Tibial artery (tissue), 4 donors: ENCODE results near the gene PRMT7.

Experiments used
- DNase-seq, 2 donors: peaks; one replicate each; pipeline ENCODE4 v3.0.0-alpha.2; 2019
- H3K27ac ChIP-seq, 2 donors: fragments of 200-600 bp; sonication (generic) in 1 of 2; 1 replicate in 1 of 2; 2 replicates in 1 of 2; pipeline ENCODE4 v1.5.1; 2018 to 2019; ENCODE audit warnings: mild to moderate bottlenecking in 1 of 2
- H3K27me3 ChIP-seq, 2 donors: fragments of 200-600 bp; sonication (generic) in 1 of 2; one replicate each; pipeline versions ENCODE4 v1.5.1 to v1.6.0; 2016 to 2019
- H3K36me3 ChIP-seq, 3 donors: fragments of 200-600 bp; sonication (generic) in 2 of 3; one replicate each; pipeline ENCODE4 v1.5.1; 2016 to 2019; ENCODE audit warnings: mild to moderate bottlenecking in 2 of 3
- H3K4me1 ChIP-seq, 4 donors: fragments of 200-600 bp; sonication (generic) in 2 of 4; 1 replicate in 3 of 4; 2 replicates in 1 of 4; pipeline ENCODE4 v1.5.1; 2016 to 2019
- H3K4me3 ChIP-seq, 2 donors: fragments of 200-600 bp; sonication (generic) in 1 of 2; 1 replicate in 1 of 2; 2 replicates in 1 of 2; pipeline ENCODE4 v1.5.1; 2018 to 2019; ENCODE audit warnings: mild to moderate bottlenecking in 2 of 2
- H3K9me3 ChIP-seq, 3 donors: fragments of 200-600 bp; sonication (generic) in 1 of 3; one replicate each; pipeline ENCODE4 v1.5.1; 2016 to 2019
- intact Hi-C: fragments of 100-400 bp; cut with DNase I; formaldehyde crosslinking; loops from one replicate; pipeline ENCODE4 v1.15.0; 2023; ENCODE audit warnings: low total_unique reads
- TF ChIP-seq, protein P1 (sequence below), 2 experiments: fragments of 200-600 bp in 1 of 2; fragments of 450-650 bp in 1 of 2; IDR thresholded peaks; one replicate each; pipeline ENCODE4 v1.5.1; 2017 to 2019; ENCODE audit warnings: antibody characterized with exemption in 2 of 2, mild to moderate bottlenecking in 1 of 2, moderate library complexity in 1 of 2

Gene PRMT7

DNA sequence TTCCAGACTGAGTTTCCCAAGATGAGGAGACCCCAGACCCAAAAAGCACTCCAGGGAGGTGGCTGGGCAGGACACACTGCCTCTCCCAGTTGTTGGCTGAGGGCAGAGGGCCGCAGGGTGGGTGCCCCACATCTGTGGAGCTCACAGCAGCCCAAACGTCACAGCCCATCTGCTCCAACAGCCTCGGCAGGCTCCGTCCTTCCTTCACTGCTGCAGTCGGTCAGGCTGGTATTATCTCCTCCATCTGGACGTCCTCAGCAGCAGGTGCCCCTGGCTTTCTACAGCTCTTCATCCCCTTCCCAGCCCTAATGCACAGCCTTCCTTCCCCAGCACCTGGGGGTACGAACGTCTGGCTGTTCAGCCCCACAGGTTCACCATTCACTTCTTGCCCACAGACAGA lies 55.2 kb downstream of the PRMT7 start:
- no peak for DNase-seq
- Histone ChIP-seq H3K4me3 (no peak overlapping the region), H3K36me3 (no peaks in the 10 kb centered on the region), H3K4me1 (no peaks in the 10 kb centered on the region), H3K27me3 (peaks cover 0 to 50% of the 10 kb centered on the region in 2 donors), H3K27ac (no peak overlapping the region), H3K9me3 (no peaks in the 10 kb centered on the region)
- TF ChIP-seq, protein P1, sequence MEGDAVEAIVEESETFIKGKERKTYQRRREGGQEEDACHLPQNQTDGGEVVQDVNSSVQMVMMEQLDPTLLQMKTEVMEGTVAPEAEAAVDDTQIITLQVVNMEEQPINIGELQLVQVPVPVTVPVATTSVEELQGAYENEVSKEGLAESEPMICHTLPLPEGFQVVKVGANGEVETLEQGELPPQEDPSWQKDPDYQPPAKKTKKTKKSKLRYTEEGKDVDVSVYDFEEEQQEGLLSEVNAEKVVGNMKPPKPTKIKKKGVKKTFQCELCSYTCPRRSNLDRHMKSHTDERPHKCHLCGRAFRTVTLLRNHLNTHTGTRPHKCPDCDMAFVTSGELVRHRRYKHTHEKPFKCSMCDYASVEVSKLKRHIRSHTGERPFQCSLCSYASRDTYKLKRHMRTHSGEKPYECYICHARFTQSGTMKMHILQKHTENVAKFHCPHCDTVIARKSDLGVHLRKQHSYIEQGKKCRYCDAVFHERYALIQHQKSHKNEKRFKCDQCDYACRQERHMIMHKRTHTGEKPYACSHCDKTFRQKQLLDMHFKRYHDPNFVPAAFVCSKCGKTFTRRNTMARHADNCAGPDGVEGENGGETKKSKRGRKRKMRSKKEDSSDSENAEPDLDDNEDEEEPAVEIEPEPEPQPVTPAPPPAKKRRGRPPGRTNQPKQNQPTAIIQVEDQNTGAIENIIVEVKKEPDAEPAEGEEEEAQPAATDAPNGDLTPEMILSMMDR (IDR thresholded peaks at IDR 0.05): no peak
- intact Hi-C loops: no loop called here

- TF ChIP-seq, protein P1 (IDR thresholded peaks at IDR 0.05): no peak
- Histone ChIP-seq H3K36me3 (no peaks in the 10 kb centered on the region), H3K4me3 (no peak overlapping the region), H3K27me3 (peaks cover 0 to 50% of the 10 kb centered on the region in 2 donors), H3K27ac (no peak overlapping the region), H3K4me1 (no peaks in the 10 kb centered on the region), H3K9me3 (no peaks in the 10 kb centered on the region)
- DNase-seq: no peak
- intact Hi-C loops: no loop called here
Observed at GRCh38 chr16:68367030-68367429, 56.2 kb downstream of the PRMT7 start.

DNA sequence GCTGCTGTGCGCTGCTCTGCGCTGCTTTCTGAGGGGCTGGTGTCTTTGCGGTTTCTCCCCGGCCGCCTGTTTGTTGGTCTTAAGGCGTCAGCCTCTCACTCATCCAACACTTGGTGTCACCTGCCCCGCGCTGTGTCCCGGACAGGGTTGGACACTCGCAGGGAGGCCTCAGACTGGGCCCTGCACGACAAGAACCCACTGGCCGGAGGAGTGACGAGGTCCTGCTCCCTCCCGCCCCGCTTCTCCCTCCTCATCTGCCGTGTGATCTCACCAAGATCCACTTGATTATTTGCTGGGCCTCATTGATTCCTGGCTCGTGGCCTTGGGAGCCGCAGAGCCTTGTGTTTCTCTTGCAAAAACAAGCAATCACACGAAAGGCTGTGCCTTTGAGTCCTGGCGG lies 56.6 kb downstream of the PRMT7 start:
- no peaks in the 10 kb centered on the region for H3K36me3 ChIP-seq
- DNase-seq: no peak
- TF ChIP-seq, protein P1 (IDR thresholded peaks at IDR 0.05): no peak
- H3K27ac ChIP-seq: no peak overlapping the region
- no peaks in the 10 kb centered on the region for H3K4me1 ChIP-seq
- intact Hi-C loops: no loop called here
- H3K9me3 ChIP-seq: no peaks in the 10 kb centered on the region
- peaks cover 0 to 50% of the 10 kb centered on the region in 2 donors for H3K27me3 ChIP-seq
- H3K4me3 ChIP-seq: no peak overlapping the region

GRCh38 chr16:68367891-68368290 lies 57.1 kb downstream of the PRMT7 start:
- intact Hi-C loops: no loop called here
- TF ChIP-seq, protein P1 (IDR thresholded peaks at IDR 0.05): no peak
- Histone ChIP-seq H3K4me3 (no peak overlapping the region), H3K27me3 (peaks cover 0 to 50% of the 10 kb centered on the region in 2 donors), H3K9me3 (no peaks in the 10 kb centered on the region), H3K4me1 (no peaks in the 10 kb centered on the region), H3K36me3 (no peaks in the 10 kb centered on the region), H3K27ac (no peak overlapping the region)
- DNase-seq: no peak

DNA sequence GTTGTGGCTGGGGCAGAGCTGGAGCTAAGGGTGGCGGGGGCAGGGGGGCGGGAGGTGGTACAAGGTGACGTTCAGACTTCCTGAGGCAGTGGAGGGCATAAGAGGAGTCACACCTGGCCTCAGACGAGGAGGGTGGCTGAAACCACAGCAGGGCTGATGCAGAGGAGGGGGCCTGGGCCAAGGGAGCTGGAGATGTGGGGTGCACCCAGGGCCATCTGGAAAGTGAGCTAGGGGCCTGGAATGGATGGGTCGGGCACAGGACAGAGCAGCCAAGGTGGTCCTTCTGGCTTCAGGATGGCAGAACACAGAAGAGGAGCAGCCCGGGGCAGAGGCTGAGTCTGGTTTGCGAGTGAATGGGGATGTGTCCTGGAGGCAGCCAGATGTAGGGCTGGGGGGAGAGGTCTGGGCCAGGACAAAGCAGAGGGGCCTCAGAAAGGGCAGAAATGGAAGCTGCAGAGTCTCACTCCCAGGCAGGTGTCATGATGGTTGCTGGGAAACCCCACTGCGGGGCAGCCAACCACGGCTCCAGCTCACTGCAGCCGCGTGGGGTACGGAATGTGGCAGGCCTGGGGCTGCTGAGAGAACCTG lies 57.6 kb downstream of the PRMT7 start:
- Histone ChIP-seq H3K4me3 (no peak overlapping the region), H3K27ac (no peak overlapping the region), H3K4me1 (no peaks in the 10 kb centered on the region), H3K9me3 (no peaks in the 10 kb centered on the region), H3K27me3 (peaks cover 0 to 50% of the 10 kb centered on the region in 2 donors), H3K36me3 (no peaks in the 10 kb centered on the region)
- TF ChIP-seq, protein P1 (IDR thresholded peaks at IDR 0.05): no peak
- intact Hi-C loops: no loop called here
- DNase-seq: no peak

- no peaks in the 10 kb centered on the region for H3K9me3 ChIP-seq
- no peaks in the 10 kb centered on the region for H3K4me1 ChIP-seq
- intact Hi-C loops: no loop called here
- TF ChIP-seq, protein P1 (IDR thresholded peaks at IDR 0.05): no peak
- no peak for DNase-seq
- peaks cover 0 to 45% of the 10 kb centered on the region in 2 donors for H3K27me3 ChIP-seq
- no peak overlapping the region for H3K4me3 ChIP-seq
- no peak overlapping the region for H3K27ac ChIP-seq
- H3K36me3 ChIP-seq: no peaks in the 10 kb centered on the region
Observed at GRCh38 chr16:68369168-68369567, 58.3 kb downstream of the PRMT7 start.
